ENCODE measurements around the gene FLNB. TPM values are rescaled to one million over a fixed set of nuclear protein-coding genes. Genes with fewer than 3 reads are reported as not detected.
"Not testable (repeated sequence)": the region's sequence is repeated elsewhere in the genome, so short reads cannot be mapped to it uniquely, and the experiment has no call there.

Gene FLNB
- total and polyA plus RNA-seq, 2 experiments from 2014 or later, result 60.6 to 186 TPM

DNA sequence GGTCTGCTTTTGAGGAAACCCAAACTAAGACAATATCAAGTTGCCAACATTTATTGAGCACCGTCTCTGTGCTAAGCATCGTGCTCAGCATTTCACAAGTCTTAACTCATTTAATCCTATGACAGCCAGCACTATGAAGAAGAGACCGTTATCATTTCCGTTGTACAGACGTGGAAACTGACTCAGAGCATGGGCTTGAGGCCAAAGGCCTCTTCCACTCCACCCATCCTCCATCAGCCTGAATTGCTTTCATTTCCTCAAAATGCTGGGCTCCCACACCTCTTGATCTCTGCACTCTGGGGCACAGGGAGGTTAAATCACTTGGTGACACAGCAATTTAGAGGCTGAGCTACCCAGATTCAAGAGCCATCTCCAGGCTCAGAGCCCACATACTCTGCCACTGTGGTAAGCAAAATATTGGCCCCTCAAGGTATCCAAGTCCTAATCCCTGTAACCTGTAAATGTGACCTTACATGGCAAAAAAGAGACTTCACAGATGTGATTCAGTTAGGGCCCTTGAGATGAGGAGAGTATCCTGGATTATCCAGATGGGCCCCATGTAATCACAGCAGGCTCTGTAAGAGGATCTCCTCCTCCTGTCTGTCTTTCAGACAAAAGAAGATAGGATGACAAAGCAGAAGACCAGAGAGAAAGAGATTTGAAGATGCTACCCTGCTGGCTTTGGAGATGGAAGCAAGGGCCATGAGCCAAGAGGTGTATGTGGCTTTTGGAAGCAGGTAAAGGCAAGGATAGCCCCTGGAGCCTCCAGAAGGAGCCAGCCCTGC, 24.3 kb upstream of the FLNB start:
- no peaks in the 10 kb centered on the region for H3K9me2 ChIP-seq (ENCODE audit: insufficient read depth)
- peaks cover 19% of the 10 kb centered on the region for H3K4me1 ChIP-seq (ENCODE audit: insufficient read depth)
- no peaks in the 10 kb centered on the region for H3K9me3 ChIP-seq (ENCODE audit: low read depth)
- no peaks in the 10 kb centered on the region for H3K36me3 ChIP-seq (ENCODE audit: low read depth)
- no peak for TF ChIP-seq EZH2phosphoT487 (IDR thresholded peaks at IDR 0.05; ENCODE audit: insufficient read depth, low read depth)
- TF ChIP-seq EZH2 (IDR thresholded peaks at IDR 0.05; ENCODE audit: insufficient read depth, poor library complexity, severe bottlenecking), result no peak
- no peak overlapping the region for H3K4me3 ChIP-seq
- peak; percentile 95 for DNase-seq
- peak overlapping the region; percentile 22 for H2AFZ ChIP-seq
- H4K20me1 ChIP-seq (ENCODE audit: insufficient read depth), result no peaks in the 10 kb centered on the region
- H3K27me3 ChIP-seq (replicated peaks; ENCODE audit: insufficient read depth), result no peaks in the 10 kb centered on the region
- H3K9ac ChIP-seq, result peak overlapping the region; percentile 44; the same call in 1 of the 2 replicates
- in situ Hi-C loops (cut with MboI), result no loop called here
- 1 to 3% methylated on average over 5 of the region's 5 CpGs for WGBS, 2 experiments (ENCODE audit: low coverage in 1 of 2, low lambda C conversion rate in 2 of 2, missing lambda C conversion rate in 2 of 2)
- H3K79me2 ChIP-seq (ENCODE audit: insufficient read depth), result no peaks in the 10 kb centered on the region
- peak overlapping the region; percentile 74 for H3K4me2 ChIP-seq (ENCODE audit: unreplicated experiment)
- H3F3A ChIP-seq (ENCODE audit: insufficient read depth), result peaks cover 15% of the 10 kb centered on the region; the same call in 1 of the 2 replicates
- peak overlapping the region; percentile 71 for H3K27ac ChIP-seq

DNA sequence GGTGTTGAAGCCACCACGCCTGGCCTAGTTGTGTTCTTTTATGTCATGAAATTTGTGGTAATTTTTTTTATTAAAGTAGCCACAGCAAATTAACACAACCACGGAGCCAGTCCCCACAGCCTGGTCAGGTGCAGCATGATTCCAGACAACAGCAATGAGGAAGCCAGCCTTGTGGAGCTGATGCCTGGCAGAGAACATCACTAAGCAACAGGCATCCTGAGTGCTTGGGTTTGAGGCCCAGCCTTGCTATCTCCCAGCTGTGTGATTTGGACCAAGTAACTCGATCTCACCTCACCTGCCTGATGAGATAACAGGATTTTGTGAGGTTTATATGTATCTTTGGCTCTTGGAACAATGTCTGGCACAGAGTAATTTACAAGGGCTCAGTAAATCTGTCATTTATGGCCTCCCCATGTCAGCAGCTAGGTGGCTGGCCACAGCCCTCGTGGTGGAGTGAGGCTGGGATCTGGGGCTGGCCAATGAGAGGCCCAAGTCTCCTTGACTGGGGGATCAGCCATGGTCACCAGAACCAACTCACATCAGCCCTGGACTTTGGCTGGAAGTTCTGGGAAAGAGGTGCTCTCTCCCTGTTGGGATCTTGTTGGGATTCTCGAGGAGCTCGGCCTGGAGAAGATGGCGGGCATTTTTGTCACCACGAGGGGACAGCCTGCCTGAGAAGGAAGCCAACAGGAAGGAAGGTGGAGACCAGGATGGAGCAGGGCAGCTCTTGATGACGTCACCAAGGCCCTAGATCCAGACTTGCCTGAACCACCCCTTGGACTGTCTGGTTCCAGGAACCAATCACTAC, 22.8 kb upstream of the FLNB start:
- no peak for TF ChIP-seq EZH2phosphoT487 (IDR thresholded peaks at IDR 0.05; ENCODE audit: insufficient read depth, low read depth)
- no peak for TF ChIP-seq EZH2 (IDR thresholded peaks at IDR 0.05; ENCODE audit: insufficient read depth, poor library complexity, severe bottlenecking)
- no peaks in the 10 kb centered on the region for H3K9me2 ChIP-seq (ENCODE audit: insufficient read depth)
- no peak overlapping the region for H2AFZ ChIP-seq
- H3K27me3 ChIP-seq (replicated peaks; ENCODE audit: insufficient read depth), result no peaks in the 10 kb centered on the region
- H3K27ac ChIP-seq, result no peak overlapping the region
- no peak for DNase-seq
- H3K36me3 ChIP-seq (ENCODE audit: low read depth), result no peaks in the 10 kb centered on the region
- WGBS, 2 experiments (ENCODE audit: low coverage in 1 of 2, low lambda C conversion rate in 2 of 2, missing lambda C conversion rate in 2 of 2), result 87 to 88% methylated on average over 9 of the region's 9 CpGs
- H3K4me2 ChIP-seq (ENCODE audit: unreplicated experiment), result no peak overlapping the region
- H3K9ac ChIP-seq, result no peak overlapping the region
- no peaks in the 10 kb centered on the region for H4K20me1 ChIP-seq (ENCODE audit: insufficient read depth)
- in situ Hi-C loops (cut with MboI), result no loop called here
- H3K4me1 ChIP-seq (ENCODE audit: insufficient read depth), result peaks cover 19% of the 10 kb centered on the region
- H3K4me3 ChIP-seq, result no peak overlapping the region
- no peaks in the 10 kb centered on the region for H3K9me3 ChIP-seq (ENCODE audit: low read depth)
- peaks cover 15% of the 10 kb centered on the region; the same call in 1 of the 2 replicates for H3F3A ChIP-seq (ENCODE audit: insufficient read depth)
- H3K79me2 ChIP-seq (ENCODE audit: insufficient read depth), result no peaks in the 10 kb centered on the region

- DNase-seq, result no peak
- H3K4me3 ChIP-seq, result no peak overlapping the region
- WGBS, 2 experiments (ENCODE audit: low coverage in 1 of 2, low lambda C conversion rate in 2 of 2, missing lambda C conversion rate in 2 of 2), result 92 to 100% methylated on average over 2 of the region's 2 CpGs
- no peak overlapping the region for H3K9ac ChIP-seq
- no peak overlapping the region for H3K4me2 ChIP-seq (ENCODE audit: unreplicated experiment)
- in situ Hi-C loops (cut with MboI), result no loop called here
- TF ChIP-seq EZH2 (IDR thresholded peaks at IDR 0.05; ENCODE audit: insufficient read depth, poor library complexity, severe bottlenecking) (no peak), EZH2phosphoT487 (IDR thresholded peaks at IDR 0.05; ENCODE audit: insufficient read depth, low read depth) (no peak)
- no peaks in the 10 kb centered on the region for H3K27me3 ChIP-seq (replicated peaks; ENCODE audit: insufficient read depth)
- no peaks in the 10 kb centered on the region for H4K20me1 ChIP-seq (ENCODE audit: insufficient read depth)
- no peak overlapping the region for H3K27ac ChIP-seq
- H3K9me2 ChIP-seq (ENCODE audit: insufficient read depth), result no peaks in the 10 kb centered on the region
- H3K36me3 ChIP-seq (ENCODE audit: low read depth), result no peaks in the 10 kb centered on the region
- H2AFZ ChIP-seq, result no peak overlapping the region
- H3K9me3 ChIP-seq (ENCODE audit: low read depth), result no peaks in the 10 kb centered on the region
- H3F3A ChIP-seq (ENCODE audit: insufficient read depth), result peaks cover 15% of the 10 kb centered on the region; the same call in 1 of the 2 replicates
- H3K4me1 ChIP-seq (ENCODE audit: insufficient read depth), result peaks cover 19% of the 10 kb centered on the region
- no peaks in the 10 kb centered on the region for H3K79me2 ChIP-seq (ENCODE audit: insufficient read depth)
Observed at GRCh38 chr3:57985984-57986246, 22.3 kb upstream of the FLNB start.

GRCh38 chr3:57986261-57986660, 22.0 kb upstream of the FLNB start:
- WGBS, 2 experiments (ENCODE audit: low coverage in 1 of 2, low lambda C conversion rate in 2 of 2, missing lambda C conversion rate in 2 of 2), result 95 to 97% methylated on average over 4 of the region's 4 CpGs
- in situ Hi-C loops (cut with MboI), result no loop called here

GRCh38 chr3:57989198-57989597, 19.0 kb upstream of the FLNB start:
- H2AFZ ChIP-seq; H3K9ac ChIP-seq; H3K4me2 ChIP-seq (ENCODE audit: unreplicated experiment); H3K27me3 ChIP-seq (replicated peaks; ENCODE audit: insufficient read depth); in situ Hi-C loops (cut with MboI); H3K27ac ChIP-seq; H3K36me3 ChIP-seq (ENCODE audit: low read depth); H3K9me2 ChIP-seq (ENCODE audit: insufficient read depth); DNase-seq; H3K4me1 ChIP-seq (ENCODE audit: insufficient read depth); H3K4me3 ChIP-seq; H3K9me3 ChIP-seq (ENCODE audit: low read depth); H3F3A ChIP-seq (ENCODE audit: insufficient read depth); H3K79me2 ChIP-seq (ENCODE audit: insufficient read depth); H4K20me1 ChIP-seq (ENCODE audit: insufficient read depth): not testable (repeated sequence)
- 95 to 96% methylated on average over 7 to 8 of the region's 8 CpGs for WGBS, 2 experiments (ENCODE audit: low coverage in 1 of 2, low lambda C conversion rate in 2 of 2, missing lambda C conversion rate in 2 of 2)

More at GRCh38 chr3:57986261-57986660, 22.0 kb upstream of the FLNB start:
- no peak overlapping the region for H3K9ac ChIP-seq
- H3K4me3 ChIP-seq, result no peak overlapping the region
- H3K4me1 ChIP-seq (ENCODE audit: insufficient read depth), result peaks cover 19% of the 10 kb centered on the region
- no peak overlapping the region for H3K4me2 ChIP-seq (ENCODE audit: unreplicated experiment)
- no peak for TF ChIP-seq EZH2 (IDR thresholded peaks at IDR 0.05; ENCODE audit: insufficient read depth, poor library complexity, severe bottlenecking)
- no peak for TF ChIP-seq EZH2phosphoT487 (IDR thresholded peaks at IDR 0.05; ENCODE audit: insufficient read depth, low read depth)
- DNase-seq, result no peak
- H2AFZ ChIP-seq, result no peak overlapping the region
- H3K79me2 ChIP-seq (ENCODE audit: insufficient read depth), result no peaks in the 10 kb centered on the region
- no peaks in the 10 kb centered on the region for H3K9me3 ChIP-seq (ENCODE audit: low read depth)
- peaks cover 15% of the 10 kb centered on the region; the same call in 1 of the 2 replicates for H3F3A ChIP-seq (ENCODE audit: insufficient read depth)
- H3K36me3 ChIP-seq (ENCODE audit: low read depth), result no peaks in the 10 kb centered on the region
- H4K20me1 ChIP-seq (ENCODE audit: insufficient read depth), result no peaks in the 10 kb centered on the region
- no peaks in the 10 kb centered on the region for H3K9me2 ChIP-seq (ENCODE audit: insufficient read depth)
- H3K27ac ChIP-seq, result no peak overlapping the region
- no peaks in the 10 kb centered on the region for H3K27me3 ChIP-seq (replicated peaks; ENCODE audit: insufficient read depth)

Measured in GM23248 (cell line).